Right renal cortex interstitium (tissue), 3 donors: ENCODE measurements around the gene SGPP2. TPM values are rescaled to one million over a fixed set of nuclear protein-coding genes. Genes with fewer than 3 reads are reported as not detected.
"Not testable (repeated sequence)": the region's sequence is repeated elsewhere in the genome, so short reads cannot be mapped to it uniquely, and the experiment has no call there.

Experiments
- DNase-seq, 3 donors: peaks; one replicate each; pipeline ENCODE4 v3.0.0-alpha.2; 2013; ENCODE audit warnings: low read depth in 3 of 3, low spot score in 2 of 3
- polyA plus RNA-seq, 3 donors: library from polyadenylated mRNA; unstranded; fragments of 120-200 nt; gene quantifications; one replicate each; pipeline ENCODE4 v1.2.1, GENCODE V29; 2013; ENCODE audit not compliant: insufficient read length in 3 of 3

SGPP2 gene
- polyA plus RNA-seq, 3 donors = 16.0 to 19.5 (median 18.5) TPM

DNA sequence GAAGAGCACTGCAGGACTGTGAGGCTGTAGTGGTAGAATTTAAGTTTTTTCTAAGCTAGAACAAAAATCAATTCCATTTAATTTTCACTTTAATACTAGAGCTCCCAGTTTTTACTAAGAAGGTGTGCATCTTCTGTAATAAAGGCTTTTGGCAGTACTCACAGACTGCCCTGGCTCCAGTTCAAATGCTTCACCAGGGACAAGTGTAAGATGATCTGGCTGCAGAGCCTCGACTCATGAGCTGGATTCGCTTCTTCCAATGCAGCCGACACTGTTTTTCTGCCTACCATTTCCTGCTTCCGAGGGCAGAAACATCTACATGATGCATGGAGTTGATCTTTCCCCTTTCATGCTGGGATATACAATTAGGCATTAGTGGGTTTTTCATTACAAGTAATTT, 144.5 kb downstream of the SGPP2 start:
- DNase-seq = no peak

GRCh38 chr2:222569826-222570225, 145.5 kb downstream of the SGPP2 start:
- DNase-seq = no peak

DNA sequence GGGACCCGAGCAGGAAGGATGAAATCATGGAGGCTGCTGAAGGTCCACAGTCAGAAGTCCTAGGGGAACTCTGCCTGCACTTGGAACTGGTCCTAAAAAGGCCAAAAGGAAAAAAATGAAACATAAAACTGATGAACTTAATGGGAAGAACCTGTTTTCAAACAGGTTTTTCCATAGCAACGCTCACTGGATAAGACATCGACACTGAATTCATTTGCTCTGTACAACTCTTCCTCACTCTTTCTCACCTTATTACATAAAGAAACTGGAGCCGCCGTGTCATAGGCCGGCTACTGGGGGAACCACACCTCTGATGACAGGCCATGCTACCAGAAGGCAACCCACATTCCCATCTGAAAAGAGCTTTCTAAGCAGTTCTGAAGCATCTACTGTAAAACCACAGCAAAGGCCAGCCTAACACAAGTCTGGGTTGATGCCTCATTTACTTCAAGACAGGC, 147.9 kb downstream of the SGPP2 start:
- DNase-seq = no peak

- DNase-seq = no peak
Observed at GRCh38 chr2:222572751-222573174, 148.4 kb downstream of the SGPP2 start.

- no peak for DNase-seq
Observed at GRCh38 chr2:222575618-222576017, 151.3 kb downstream of the SGPP2 start.

DNA sequence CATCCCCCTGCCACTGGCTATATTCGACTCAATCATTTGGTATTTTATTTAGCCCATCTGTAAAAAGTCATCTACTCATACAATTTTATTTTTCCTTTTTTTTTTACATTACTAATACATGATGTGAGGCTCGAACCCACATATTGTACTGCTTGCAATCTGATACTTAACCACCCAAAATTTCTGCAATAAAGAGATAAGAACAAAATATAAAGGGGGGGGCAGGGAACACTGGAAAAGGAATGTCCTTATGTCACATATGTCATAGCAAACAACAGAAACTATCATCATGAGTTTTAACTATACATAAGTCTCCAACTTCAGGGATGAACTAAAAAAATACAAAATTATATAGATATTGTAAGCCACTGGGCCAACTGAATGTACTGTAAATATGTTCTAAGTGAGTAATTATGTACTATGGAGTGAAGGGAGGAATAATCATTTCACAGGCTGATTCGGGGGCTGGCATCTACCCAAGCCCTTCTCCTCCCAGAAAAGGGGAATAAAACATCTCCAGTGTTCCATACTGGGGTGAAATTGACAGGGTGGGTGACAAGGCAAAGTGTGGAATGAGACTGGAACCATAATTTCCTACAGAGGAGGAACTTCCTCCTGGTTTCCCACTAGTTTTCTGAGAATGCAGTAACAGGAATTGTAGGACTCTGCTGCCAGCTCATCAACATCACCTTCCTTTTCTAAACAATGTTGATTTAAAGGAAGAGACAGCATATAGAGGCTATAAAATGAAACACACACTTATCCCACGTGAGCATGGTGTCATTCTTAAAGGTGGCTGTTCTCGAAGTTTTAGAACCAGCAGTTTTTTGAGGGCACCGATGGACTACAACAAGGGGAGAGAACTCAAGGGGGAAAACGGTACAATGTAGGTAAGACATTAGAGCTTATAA, 152.1 kb downstream of the SGPP2 start:
- DNase-seq = no peak

DNA sequence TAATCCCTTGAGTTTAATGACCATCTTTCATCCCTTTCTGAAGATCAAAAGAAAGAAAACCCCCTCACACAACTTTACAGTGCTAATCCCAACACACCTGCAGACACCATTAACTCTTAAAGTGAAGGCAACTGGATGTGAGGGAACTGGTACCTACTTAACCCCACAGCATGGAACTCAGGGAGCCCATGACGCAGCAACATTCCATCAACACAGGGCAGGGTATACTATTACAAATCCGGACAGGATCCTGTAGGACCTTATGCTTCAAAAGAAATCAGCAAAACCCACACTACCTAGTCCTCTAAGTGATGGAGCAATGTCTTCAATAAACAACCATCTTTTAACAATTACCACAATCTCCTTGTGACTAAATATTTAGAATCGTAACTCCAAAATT, 153.0 kb downstream of the SGPP2 start:
- no peak for DNase-seq

GRCh38 chr2:222582928-222583327, 158.6 kb downstream of the SGPP2 start:
- DNase-seq = no peak

DNA sequence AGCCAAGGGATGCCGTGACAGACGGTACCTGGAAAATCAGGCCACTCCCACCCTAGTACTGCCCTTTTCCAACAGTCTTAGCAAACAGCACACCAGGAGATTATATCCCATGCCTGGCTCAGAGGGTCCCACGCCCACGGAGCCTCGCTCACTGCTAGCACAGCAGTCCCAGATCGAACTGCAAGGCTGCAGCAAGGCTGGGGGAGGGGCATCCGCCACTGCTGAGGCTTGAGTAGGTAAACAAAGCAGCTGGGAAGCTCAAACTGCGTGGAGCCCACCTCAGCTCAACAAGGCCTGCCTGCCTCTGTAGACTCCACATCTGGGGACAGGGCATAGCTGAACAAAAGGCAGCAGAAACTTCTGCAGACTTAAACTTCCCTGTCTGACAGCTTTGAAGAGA, 160.2 kb downstream of the SGPP2 start:
- DNase-seq = not testable (repeated sequence)

DNA sequence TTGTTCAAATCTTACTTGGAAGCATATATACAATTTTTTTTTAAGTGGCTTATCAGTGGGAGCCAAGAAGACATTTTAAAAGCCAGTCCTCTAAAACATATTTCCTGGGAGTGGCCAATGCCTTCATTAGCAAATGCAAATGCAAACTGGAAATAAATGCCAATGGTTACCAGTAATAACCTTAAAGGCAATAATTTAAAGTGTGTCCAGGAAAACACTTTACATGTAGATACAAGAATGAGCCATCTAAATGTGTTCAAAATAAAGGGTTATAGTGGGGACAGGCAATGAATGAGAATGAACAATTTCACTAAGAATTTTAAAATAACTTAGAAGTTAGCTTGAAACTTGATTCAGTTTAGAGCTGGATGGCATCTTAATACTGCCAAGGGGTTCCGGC, 167.3 kb downstream of the SGPP2 start:
- no peak for DNase-seq

- no peak for DNase-seq
Observed at GRCh38 chr2:222592176-222592575, 167.8 kb downstream of the SGPP2 start.

DNA sequence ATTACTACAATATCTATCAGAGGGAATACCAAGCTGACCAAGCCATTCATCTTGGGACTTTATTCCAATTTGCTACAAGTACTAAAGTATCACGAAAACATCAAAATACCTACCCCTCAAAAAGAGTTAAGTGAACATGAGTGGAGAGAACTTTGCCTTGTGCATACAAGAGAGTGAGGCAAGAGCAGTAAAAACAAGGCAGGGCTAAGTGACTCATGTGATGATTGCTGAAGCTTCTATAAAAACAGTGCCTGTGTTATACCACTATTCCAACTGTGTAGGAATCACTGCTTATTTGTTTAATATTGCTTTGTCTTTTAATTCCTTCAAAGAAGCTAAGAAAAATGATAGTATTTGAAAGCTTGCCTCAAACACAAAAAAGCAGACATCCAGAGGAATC, 170.3 kb downstream of the SGPP2 start:
- DNase-seq = no peak

DNA sequence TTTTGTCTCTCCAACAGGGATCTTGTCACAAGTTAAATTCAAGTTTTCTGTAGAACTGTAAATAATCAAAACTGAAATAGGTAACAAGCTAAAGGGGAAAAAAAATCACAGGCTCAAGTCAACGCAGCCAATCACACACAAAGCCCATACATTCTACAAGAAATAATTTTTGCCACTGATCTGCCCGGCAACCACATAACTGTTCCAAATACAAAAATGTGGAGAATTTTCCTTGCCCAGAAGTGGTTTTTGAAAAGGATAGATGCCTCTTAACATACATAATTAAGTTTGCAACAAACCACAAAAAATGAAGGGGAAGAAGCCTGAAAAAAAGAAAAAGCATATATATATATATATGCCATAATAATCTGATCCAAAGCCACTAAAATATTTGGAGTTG, 171.2 kb downstream of the SGPP2 start:
- no peak for DNase-seq

- DNase-seq = no peak
Observed at GRCh38 chr2:222598611-222599010, 174.3 kb downstream of the SGPP2 start.

- DNase-seq = no peak
Observed at GRCh38 chr2:222603501-222603900, 179.2 kb downstream of the SGPP2 start.

DNA sequence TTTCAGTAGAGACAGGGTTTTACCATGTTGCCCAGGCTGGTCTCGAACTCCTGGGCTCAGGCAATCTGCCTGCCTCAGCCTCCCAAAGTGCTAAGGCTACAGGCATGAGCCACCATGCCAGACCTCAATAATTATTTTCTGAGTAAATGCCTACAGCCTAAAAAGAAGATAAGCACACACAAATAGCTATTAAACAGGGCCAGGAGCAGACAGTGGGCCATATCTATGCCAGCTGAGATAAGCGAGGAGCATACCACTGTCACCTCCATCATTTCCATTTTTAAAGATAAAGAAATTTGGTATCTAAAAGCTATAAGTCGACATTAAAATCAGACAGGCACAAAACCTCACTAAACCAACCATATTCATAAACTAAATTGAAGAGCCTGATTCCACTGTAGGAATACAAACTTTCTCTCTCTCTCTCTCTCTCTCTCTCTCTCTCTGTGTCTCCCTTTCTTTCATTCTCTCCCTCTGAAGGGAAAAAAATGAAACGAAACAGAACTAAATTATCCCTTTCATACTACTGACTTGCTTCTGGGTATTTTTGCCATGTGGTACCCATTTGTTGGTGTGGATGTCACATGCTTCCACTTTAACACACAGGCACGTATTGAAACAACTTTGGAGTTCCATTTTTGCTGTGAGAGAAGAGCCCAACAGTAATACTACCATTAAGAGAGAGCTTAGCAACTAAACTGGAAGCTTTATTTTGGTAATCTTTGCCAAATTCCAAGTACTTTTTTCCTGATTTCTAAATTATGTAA, 180.6 kb downstream of the SGPP2 start:
- no peak for DNase-seq

GRCh38 chr2:222606306-222606705, 182.0 kb downstream of the SGPP2 start:
- DNase-seq = no peak

DNA sequence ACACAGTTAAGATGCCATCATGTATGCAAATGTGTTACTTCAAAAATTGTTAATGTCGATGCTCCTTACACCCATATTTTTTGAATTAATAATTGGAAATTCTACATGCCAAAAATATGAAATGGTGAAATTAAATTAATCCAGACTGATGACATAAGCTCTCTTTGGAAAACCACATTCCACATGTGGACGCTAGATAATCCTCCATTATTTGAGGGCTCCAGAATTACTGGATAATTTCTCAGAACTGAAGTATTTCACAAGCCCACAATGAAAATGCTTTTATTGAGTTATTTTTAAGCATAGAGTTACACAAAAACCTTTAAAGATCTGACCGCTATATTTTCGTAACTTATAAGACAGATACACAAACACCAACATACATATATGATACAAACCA, 183.7 kb downstream of the SGPP2 start:
- DNase-seq = no peak

- no peak for DNase-seq
Observed at GRCh38 chr2:222609381-222609780, 185.0 kb downstream of the SGPP2 start.
